Measurements from ENCODE around the gene SYT2. TPM values are rescaled to one million over a fixed set of nuclear protein-coding genes. Genes with fewer than 3 reads are reported as not detected.
"Not testable (repeated sequence)": the region's sequence is repeated elsewhere in the genome, so short reads cannot be mapped to it uniquely, and the experiment has no call there.

SYT2 gene
- total RNA-seq, 1 donor from 2014 or later = not detected

GRCh38 chr1:202551683-202552082 is 158.6 kb downstream of the SYT2 start:
- intact Hi-C loops (cut with micrococcal nuclease) = no loop called here

GRCh38 chr1:202550088-202550487 is 160.2 kb downstream of the SYT2 start:
- intact Hi-C loops (cut with micrococcal nuclease) = not testable (repeated sequence)

GRCh38 chr1:202547215-202547614 is 163.0 kb downstream of the SYT2 start:
- intact Hi-C loops (cut with micrococcal nuclease) = no loop called here

GRCh38 chr1:202546796-202547195 is 163.5 kb downstream of the SYT2 start:
- intact Hi-C loops (cut with micrococcal nuclease) = not testable (repeated sequence)

- intact Hi-C loops (cut with micrococcal nuclease) = not testable (repeated sequence)
These were observed 163.9 kb downstream of the SYT2 start for GRCh38 chr1:202546377-202546776.

- intact Hi-C loops (cut with micrococcal nuclease) = not testable (repeated sequence)
These were observed 164.5 kb downstream of the SYT2 start for GRCh38 chr1:202545647-202546303.

- intact Hi-C loops (cut with micrococcal nuclease) = not testable (repeated sequence)
These were observed 165.3 kb downstream of the SYT2 start for GRCh38 chr1:202544766-202545449.

GRCh38 chr1:202543537-202543936 is 166.7 kb downstream of the SYT2 start:
- intact Hi-C loops (cut with micrococcal nuclease) = not testable (repeated sequence)

- intact Hi-C loops (cut with micrococcal nuclease) = not testable (repeated sequence)
These were observed 167.8 kb downstream of the SYT2 start for GRCh38 chr1:202542415-202542814.

- intact Hi-C loops (cut with micrococcal nuclease) = not testable (repeated sequence)
These were observed 169.4 kb downstream of the SYT2 start for GRCh38 chr1:202540858-202541257.

Other genes with a start within 250 kb of the SYT2 start
- 126 and 132 TPM in 2 replicates for gene KDM5B, start 98.0 kb upstream of the SYT2 start, total RNA-seq
- gene PCAT6, start 100.5 kb upstream of the SYT2 start, total RNA-seq = 1.0 TPM in 1 of 2 replicates, not detected in the other
- 16.1 and 17.0 TPM in 2 replicates for gene RABIF, start 178.7 kb upstream of the SYT2 start, total RNA-seq
- 25.6 and 29.2 TPM in 2 replicates for gene KLHL12, start 216.8 kb upstream of the SYT2 start, total RNA-seq
- gene ADIPOR1, start 247.9 kb upstream of the SYT2 start, total RNA-seq = 73.2 and 78.5 TPM in 2 replicates

Measured in T-helper 1 cell treated with Interleukin-12 subunit alpha and Interleukin-12 subunit beta and Interleukin-4 antibody, amounts not matched to agents 30 ng/mL and 1 ng/mL, for 36 hours (primary cell).